ENCODE measurements around the gene TEX38.
"Not testable (repeated sequence)": the region's sequence is repeated elsewhere in the genome, so short reads cannot be mapped to it uniquely, and the experiment has no call there.

The TEX38 gene

GRCh38 chr1:46655848-46656247 lies 15.8 kb upstream of the TEX38 start:
- no peak for DNase-seq (ENCODE audit: low read depth)

DNA sequence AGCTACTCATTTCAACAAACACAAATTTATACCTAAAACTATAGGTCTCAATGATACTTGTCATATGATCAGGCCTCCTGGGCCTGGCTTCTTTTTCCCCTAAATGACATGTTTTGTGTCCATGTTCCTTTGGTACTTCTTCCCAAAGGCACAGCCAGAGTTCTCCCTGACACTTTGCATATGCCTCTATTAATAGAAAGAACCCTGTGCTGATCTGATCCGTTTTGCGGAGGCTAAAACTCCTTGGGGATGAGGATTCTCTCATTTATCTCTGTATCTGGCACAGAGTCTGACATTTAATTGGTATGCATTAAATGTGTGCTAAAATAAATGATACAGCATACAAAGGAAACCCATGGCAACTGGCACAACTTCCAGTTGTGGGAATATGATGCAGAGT lies 15.0 kb upstream of the TEX38 start:
- no peak for DNase-seq (ENCODE audit: low read depth)

- no peak for DNase-seq (ENCODE audit: low read depth)
Measured at GRCh38 chr1:46657775-46658174, 13.9 kb upstream of the TEX38 start.

GRCh38 chr1:46659307-46659870 lies 12.3 kb upstream of the TEX38 start:
- DNase-seq (ENCODE audit: low read depth): no peak

DNA sequence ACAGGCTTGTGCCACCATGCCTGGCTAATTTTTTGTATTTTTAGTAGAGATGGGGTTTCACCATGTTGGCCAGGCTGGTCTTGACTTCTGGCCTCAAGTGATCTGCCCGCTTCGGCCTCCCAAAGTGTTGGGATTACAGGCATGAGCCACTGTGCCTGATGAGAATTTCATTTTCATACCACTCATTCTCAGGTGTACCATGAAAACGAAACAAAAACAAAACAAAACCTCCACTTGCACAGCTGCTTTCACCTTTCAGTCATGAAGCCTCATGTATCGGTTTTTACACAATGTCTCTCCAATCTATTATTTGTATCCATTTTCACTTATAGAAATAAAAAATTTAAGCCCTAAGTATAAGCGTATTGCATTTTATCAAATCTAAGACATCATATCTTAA lies 11.5 kb upstream of the TEX38 start:
- not testable (repeated sequence) for DNase-seq (ENCODE audit: low read depth)

- DNase-seq (ENCODE audit: low read depth): not testable (repeated sequence)
Measured at GRCh38 chr1:46662919-46663318, 8.7 kb upstream of the TEX38 start.

- DNase-seq (ENCODE audit: low read depth): no peak
Measured at GRCh38 chr1:46665983-46666382, 5.7 kb upstream of the TEX38 start.

DNA sequence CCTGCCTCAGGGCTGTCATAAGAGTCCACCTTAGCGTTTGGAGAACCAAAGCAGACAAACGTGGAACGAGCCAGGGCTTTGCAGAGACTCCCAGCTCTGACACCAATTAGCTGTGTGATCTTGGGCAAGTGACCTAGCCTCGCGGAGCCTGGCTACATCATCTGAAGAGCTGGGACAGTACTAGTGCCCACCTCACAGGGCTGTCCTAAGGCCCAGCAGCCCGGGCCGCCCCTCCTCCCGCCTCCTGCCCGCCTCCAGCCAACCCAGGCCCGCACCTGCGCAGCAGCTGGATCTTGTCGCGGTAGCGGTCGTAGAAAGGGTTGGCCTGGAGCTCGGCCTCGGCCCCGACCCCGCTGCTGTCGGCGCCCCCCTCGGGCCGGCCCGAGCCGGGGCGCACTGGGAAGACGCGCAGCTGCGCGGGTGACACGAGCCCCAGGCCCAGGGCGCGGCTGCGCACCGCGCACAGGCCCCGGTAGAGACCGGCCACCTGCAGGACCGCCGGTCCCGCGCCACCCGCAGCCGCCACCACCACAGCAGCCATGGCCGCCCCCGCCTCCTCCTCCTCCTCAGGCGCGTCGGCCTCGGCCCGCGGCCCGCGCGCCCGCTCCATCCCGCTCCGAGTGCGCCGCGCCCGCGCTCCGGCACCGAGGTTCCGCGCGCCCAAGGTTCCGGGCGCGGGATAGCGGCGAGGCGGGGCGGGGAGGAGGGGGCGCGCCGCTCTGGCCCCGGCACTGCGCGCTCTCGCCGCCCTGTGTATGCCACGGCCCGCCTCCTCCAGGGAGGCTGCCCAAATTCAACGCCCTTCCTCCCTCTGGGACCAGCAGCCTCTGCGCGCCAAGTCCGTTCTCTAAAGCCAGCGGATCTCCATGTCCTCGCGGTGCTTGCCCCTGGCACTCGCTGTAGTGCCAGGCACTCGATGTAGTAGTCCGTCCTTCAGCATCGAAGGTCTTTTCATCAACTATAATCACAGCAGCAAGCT lies 3.6 kb upstream of the TEX38 start, which contains the start of gene ATPAF1:
Gene ATPAF1, minus strand, starts transcription at position 583 of the 979 bp plus-strand sequence. Its CDS starts 42 bp downstream, at position 541.
- peak; percentile 79 for DNase-seq (ENCODE audit: low read depth)

DNA sequence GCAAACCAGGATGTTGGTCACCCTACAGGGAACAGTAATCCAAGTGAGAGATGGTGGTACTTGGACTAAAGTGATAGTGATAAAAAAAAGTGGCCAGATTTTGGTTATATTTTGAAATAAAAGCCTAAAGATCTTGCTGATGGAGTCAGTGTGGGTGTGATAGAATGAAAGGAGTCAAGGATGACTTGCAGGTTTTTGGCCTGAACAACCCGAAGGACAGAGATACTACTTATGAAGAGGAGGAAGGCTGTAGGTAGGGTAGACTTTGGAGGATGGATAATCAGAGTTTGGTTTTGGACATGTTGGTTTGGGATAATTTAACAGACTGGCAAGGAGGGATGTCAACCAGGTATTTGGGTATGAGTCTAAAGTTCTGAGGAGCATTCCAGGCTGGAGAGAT lies 1.5 kb upstream of the TEX38 start:
- DNase-seq (ENCODE audit: low read depth): no peak

DNA sequence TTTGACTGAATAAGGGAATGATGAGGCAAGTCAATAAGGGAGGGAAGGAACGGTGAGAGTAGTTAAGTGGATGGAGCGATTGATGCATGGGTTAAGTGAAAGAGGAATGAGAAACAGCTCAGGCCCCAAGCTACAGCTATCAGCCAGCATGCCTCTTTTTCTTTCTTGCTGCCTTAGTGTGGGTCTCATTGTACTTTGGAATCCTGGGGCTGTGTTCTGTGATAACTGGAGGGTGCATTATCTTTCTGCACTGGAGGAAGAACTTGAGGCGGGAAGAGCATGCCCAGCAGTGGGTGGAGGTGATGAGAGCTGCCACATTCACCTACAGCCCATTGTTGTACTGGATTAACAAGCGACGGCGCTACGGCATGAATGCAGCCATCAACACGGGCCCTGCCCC lies 1.0 kb downstream of the TEX38 start:
- DNase-seq (ENCODE audit: low read depth): no peak

- DNase-seq (ENCODE audit: low read depth): no peak
Measured at GRCh38 chr1:46673749-46674182, 2.1 kb downstream of the TEX38 start.

DNA sequence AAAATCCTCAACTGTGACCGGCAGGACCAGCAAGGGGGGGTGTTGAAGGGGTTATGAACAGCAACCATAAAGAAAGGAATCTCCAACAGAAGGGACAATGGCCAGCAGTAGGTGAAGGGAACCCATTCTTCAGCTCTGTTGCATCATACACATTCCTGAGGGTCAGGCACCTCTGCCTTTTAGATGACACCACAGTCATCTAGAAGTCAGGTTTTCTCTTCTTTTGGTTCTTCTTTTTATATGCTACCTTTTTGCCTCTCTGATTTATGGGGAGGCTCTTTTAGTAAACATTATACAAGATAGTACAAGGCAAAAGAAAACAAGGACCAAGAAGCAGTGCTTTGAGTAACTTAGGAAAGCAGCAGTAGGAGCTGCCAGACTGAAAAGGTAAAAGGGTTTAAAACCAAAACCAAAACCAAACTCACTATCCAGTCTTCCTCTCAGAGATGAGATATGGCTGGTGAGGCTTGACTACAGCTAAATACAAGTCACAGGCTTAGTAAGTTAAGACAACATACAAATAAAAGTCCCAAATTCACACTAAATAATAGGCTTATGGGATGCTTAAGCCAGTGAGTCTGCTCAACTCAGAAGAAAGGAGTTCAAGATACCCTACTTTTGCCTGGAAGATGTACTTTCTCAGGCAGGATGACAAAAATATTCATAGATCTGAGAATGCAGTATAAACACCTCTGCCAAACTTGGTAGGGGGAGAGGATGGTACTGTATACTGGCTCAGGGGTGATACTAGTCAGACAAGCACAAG lies 4.1 kb downstream of the TEX38 start:
- DNase-seq (ENCODE audit: low read depth): no peak

DNA sequence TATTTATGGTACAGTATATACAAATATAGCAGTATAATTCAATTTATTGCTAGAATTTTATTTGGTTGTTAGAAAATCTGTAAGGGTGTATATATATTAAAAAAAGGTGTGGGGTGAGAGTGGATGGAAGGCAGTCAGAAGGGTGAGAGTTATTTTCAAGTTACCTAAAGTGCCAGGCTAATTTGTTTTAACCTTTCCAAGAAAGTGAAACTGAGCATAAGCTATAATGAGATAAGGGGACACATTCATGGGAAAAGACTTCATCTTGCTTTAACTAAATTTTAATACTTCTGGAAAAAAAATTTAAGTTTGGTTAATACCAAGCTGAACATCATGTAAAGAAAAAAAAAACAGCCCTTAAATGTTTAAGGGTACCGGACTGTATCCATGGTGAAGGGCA lies 4.9 kb downstream of the TEX38 start:
- DNase-seq (ENCODE audit: low read depth): no peak

DNA sequence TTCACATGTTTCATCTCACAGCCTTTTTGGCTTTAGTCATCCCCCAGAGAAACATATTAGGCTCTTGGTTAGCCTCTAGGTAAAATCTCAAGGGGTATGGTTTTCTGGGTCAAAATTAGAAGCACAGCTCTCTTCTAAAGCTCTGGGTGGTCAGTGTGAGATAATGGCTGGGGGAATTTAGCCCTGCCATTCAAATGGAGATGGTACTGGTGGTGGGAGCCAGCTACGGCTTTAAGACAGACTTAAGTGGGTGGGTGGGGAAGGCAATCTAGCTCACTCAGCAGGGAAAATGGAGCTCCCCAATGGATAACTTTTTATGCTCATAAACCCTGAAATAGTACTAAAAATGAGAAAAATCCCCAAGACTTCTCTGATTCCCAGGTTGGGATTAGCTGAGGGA lies 5.7 kb downstream of the TEX38 start:
- DNase-seq (ENCODE audit: low read depth): no peak

GRCh38 chr1:46679789-46680573 lies 8.3 kb downstream of the TEX38 start:
- no peak for DNase-seq (ENCODE audit: low read depth)

DNA sequence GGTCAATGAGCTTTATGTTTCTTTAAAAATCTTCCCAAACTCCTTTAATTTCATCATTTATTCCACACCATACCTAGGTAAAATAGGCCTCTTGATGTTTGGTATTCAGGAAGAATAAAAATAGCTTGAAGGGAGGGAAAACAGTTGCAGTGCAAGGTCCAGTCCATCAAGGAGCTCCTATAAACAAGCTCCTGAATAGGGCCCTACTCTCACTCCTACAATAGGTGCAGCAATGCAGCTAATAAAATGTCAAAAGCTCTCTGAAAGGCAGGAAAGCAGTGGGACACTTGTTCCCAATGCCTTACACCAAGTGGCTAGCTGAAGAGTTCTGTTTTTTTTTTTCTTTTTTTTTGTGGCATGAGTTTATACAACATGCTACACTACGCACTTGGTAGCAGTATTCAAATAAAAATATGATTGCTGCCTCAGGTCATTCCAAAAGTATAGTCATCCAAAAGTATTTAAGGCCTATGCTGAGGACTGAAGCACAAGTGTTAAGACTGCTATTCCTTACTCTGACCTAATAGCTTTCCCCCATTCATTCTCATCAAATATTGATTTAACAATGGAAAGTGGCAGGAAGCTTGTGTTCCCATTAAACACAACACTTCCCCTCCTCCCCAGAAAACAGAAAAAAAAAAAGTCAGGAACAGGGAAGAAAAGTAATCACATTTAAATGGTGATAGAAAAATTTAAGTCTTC lies 9.8 kb downstream of the TEX38 start:
- DNase-seq (ENCODE audit: low read depth): no peak

DNA sequence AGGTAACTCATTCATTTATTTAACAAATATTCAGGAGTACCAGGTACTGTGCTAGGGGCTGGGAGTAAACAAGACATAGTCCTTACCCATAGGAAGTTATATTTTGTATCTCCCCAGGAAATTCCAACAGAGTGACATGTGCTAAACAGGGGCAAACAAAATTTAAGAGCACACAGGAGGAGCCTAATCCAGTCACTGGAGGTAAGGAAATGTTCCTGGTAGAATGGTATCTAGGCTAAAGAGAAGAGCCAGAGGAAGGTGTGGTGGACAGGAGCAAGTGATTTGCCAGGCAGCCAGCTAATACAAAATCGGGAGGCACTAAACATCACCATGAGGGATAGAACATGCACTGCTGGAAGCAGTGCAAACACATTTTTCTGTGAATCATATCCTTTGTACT lies 10.4 kb downstream of the TEX38 start:
- DNase-seq (ENCODE audit: low read depth): no peak

DNA sequence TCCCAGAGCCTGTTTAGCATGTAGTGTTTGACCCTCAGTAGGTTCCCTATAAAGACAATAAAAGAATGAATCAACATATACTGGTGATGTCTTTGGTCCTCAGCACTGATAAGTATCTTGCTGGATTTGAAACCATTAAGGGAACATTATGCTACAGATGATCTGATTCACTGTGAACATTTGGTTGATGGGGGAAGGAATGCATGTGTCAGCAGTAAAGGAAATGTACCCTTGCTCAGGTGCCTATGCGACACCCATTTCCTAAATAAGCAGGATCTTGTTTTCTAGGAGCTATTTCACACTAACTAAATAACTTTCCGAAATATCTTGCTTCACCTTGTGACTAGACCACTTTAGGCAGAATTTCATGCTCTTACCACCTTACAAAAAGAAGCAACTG lies 13.0 kb downstream of the TEX38 start:
- no peak for DNase-seq (ENCODE audit: low read depth)

DNA sequence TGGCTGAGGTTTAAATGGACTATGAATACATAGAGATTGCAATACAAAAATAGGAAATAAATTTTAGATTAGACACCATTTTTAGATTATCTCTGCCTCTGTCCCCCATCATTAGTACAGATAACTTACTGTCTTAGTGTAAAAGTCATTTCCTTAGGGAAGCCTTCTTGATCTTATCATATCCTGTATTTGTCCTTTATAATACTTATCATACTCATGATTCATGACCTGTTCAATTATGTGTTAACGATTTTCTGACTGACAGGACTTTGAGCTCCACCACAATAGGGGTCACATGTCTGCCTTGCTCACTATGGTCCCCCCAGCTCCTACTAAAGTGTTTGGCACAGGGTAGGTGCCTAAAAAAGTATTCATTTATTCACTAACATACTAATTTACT lies 14.6 kb downstream of the TEX38 start:
- no peak for DNase-seq (ENCODE audit: low read depth)

GRCh38 chr1:46687093-46687659 lies 15.5 kb downstream of the TEX38 start:
- peak; percentile 36 for DNase-seq (ENCODE audit: low read depth)
